H1 (cell line): ENCODE results near the gene TBX4. TPM values are rescaled to one million over a fixed set of nuclear protein-coding genes. Genes with fewer than 3 reads are reported as not detected.

Experiments
- CTCF ChIA-PET: fragments of 300-600 bp; sonication (Branson Sonifier 250); formaldehyde crosslinking; loops from one replicate; lab custom pipeline; 2021; ENCODE audit not compliant: partially characterized antibody; lab: Charles Lee
- POLR2A ChIA-PET: fragments of 300-600 bp; sonication (Branson Sonifier 250); formaldehyde crosslinking; loops from one replicate; lab custom pipeline; 2021; ENCODE audit warnings: inconsistent platforms; ENCODE audit not compliant: partially characterized antibody; lab: Charles Lee
- DNase-seq, 2 experiments: peaks; one replicate each; pipeline versions ENCODE4 v3.0.0 to v3.0.0-alpha.2; 2010 to 2022; ENCODE audit warnings: low spot score in 2 of 2, low read depth in 1 of 2, mixed read lengths in 1 of 2
- FAIRE-seq: peaks from 2 replicates; lab custom pipeline; 2011; peaks lifted over from hg19 to GRCh38; lab: Jason Lieb, UNC
- H2AFZ ChIP-seq: 2 replicates; pipeline ENCODE4 v1.8.1; 2012; ENCODE audit warnings: low read length, inconsistent platforms
- H2AK5ac ChIP-seq: 2 replicates; pipeline ENCODE4 v1.6.1; 2013; ENCODE audit warnings: low read depth, low read length
- H2BK120ac ChIP-seq: replicated peaks from 2 replicates; pipeline ENCODE3; 2013; ENCODE audit warnings: low read depth, low read length, inconsistent platforms
- H2BK12ac ChIP-seq: 2 replicates; pipeline ENCODE4 v1.6.1; 2013; ENCODE audit warnings: low read depth, low read length
- H2BK15ac ChIP-seq: 2 replicates; pipeline ENCODE4 v1.6.1; 2013; ENCODE audit warnings: low read length
- H2BK20ac ChIP-seq: 2 replicates; pipeline ENCODE4 v1.6.1; 2013; ENCODE audit warnings: low read length
- H2BK5ac ChIP-seq: 2 replicates; pipeline ENCODE4 v1.6.1; 2013; ENCODE audit warnings: low read depth, low read length
- H3K14ac ChIP-seq: 2 replicates; pipeline ENCODE4 v1.6.1; 2013; ENCODE audit warnings: inconsistent platforms; ENCODE audit not compliant: insufficient read length
- H3K18ac ChIP-seq: 2 replicates; pipeline ENCODE4 v1.6.1; 2013; ENCODE audit warnings: low read length; ENCODE audit errors: extremely low read depth
- H3K23ac ChIP-seq: 2 replicates; pipeline ENCODE4 v1.6.1; 2013; ENCODE audit warnings: inconsistent platforms; ENCODE audit not compliant: insufficient read length
- H3K23me2 ChIP-seq: 2 replicates; pipeline ENCODE4 v1.6.1; 2013; ENCODE audit warnings: low read depth, low read length
- H3K27ac ChIP-seq: 2 replicates; pipeline ENCODE4 v1.6.1; 2011; ENCODE audit warnings: low read depth, low read length, inconsistent platforms
- H3K27me3 ChIP-seq, 4 experiments: replicated peaks in 1 of 4; 1 replicate in 1 of 4; 2 replicates in 3 of 4; pipeline versions ENCODE4 v1.6.1 to v1.8.1; 2011 to 2013; ENCODE audit warnings: low read length in 3 of 4, mild to moderate bottlenecking in 3 of 4, inconsistent platforms in 2 of 4, mixed read lengths in 2 of 4, moderate library complexity in 1 of 4; ENCODE audit not compliant: control insufficient read depth in 3 of 4, insufficient read depth in 3 of 4; ENCODE audit errors: extremely low read depth in 1 of 4
- H3K36me3 ChIP-seq, 4 experiments: 2 replicates each; pipeline versions ENCODE4 v1.6.1 to v1.8.1; 2011 to 2013; ENCODE audit warnings: mild to moderate bottlenecking in 4 of 4, low read length in 3 of 4, moderate library complexity in 2 of 4, control low read depth in 1 of 4, inconsistent platforms in 1 of 4; ENCODE audit not compliant: insufficient read depth in 4 of 4, control insufficient read depth in 2 of 4
- H3K4ac ChIP-seq: replicated peaks from 2 replicates; pipeline ENCODE3; 2013; ENCODE audit warnings: low read length, low read depth, mixed read lengths, inconsistent platforms; ENCODE audit not compliant: insufficient read length
- H3K4me1 ChIP-seq, 4 experiments: replicated peaks in 1 of 4; 1 replicate in 1 of 4; 2 replicates in 3 of 4; pipeline versions ENCODE4 v1.6.1 to v1.8.1; 2011 to 2013; ENCODE audit warnings: low read length in 3 of 4, inconsistent platforms in 2 of 4, mixed read lengths in 1 of 4; ENCODE audit not compliant: insufficient read depth in 4 of 4, control insufficient read depth in 3 of 4
- H3K4me2 ChIP-seq, 2 experiments: 2 replicates each; pipeline versions ENCODE4 v1.6.1 to v1.8.1; 2011 to 2013; ENCODE audit warnings: low read depth in 2 of 2, low read length in 2 of 2, control low read depth in 1 of 2, inconsistent platforms in 1 of 2, mild to moderate bottlenecking in 1 of 2; ENCODE audit not compliant: insufficient read depth in 1 of 2
- H3K4me3 ChIP-seq, 4 experiments: fragments of 200-600, 300-600 bp in 1 of 4; sonication (generic), shearing (Covaris generic), sonication (Bioruptor Twin) in 1 of 4; 2 replicates each; pipeline versions ENCODE4 v1.5.1 to v1.8.1; 2011 to 2016; ENCODE audit warnings: low read length in 4 of 4, low read depth in 3 of 4, control low read depth in 2 of 4, inconsistent platforms in 2 of 4, mild to moderate bottlenecking in 2 of 4, mixed read lengths in 1 of 4, moderate library complexity in 1 of 4; ENCODE audit not compliant: insufficient read depth in 2 of 4; ENCODE audit errors: extremely low read depth in 1 of 4
- H3K56ac ChIP-seq: replicated peaks from 2 replicates; pipeline ENCODE3; 2013; ENCODE audit warnings: low read depth, mild to moderate bottlenecking, mixed read lengths, low read length, inconsistent platforms; ENCODE audit not compliant: insufficient read length
- H3K79me1 ChIP-seq: 2 replicates; pipeline ENCODE4 v1.6.1; 2013; ENCODE audit warnings: low read depth, low read length, control low read depth
- H3K79me2 ChIP-seq, 2 experiments: 2 replicates each; pipeline versions ENCODE4 v1.6.1 to v1.8.1; 2012 to 2013; ENCODE audit warnings: low read length in 2 of 2, mild to moderate bottlenecking in 2 of 2, inconsistent platforms in 1 of 2; ENCODE audit not compliant: insufficient read depth in 2 of 2, control insufficient read depth in 1 of 2
- H3K9ac ChIP-seq, 4 experiments: replicated peaks in 1 of 4; 1 replicate in 1 of 4; 2 replicates in 3 of 4; pipeline versions ENCODE4 v1.6.1 to v1.8.1; 2011 to 2013; ENCODE audit warnings: low read depth in 3 of 4, low read length in 3 of 4, control low read depth in 2 of 4, mild to moderate bottlenecking in 2 of 4, moderate library complexity in 2 of 4, inconsistent platforms in 1 of 4; ENCODE audit errors: extremely low read depth in 1 of 4
- H3K9me3 ChIP-seq, 2 experiments: 2 replicates each; pipeline versions ENCODE4 v1.6.1 to v1.8.1; 2012 to 2013; ENCODE audit warnings: mild to moderate bottlenecking in 2 of 2, moderate library complexity in 2 of 2, control low read depth in 1 of 2, inconsistent platforms in 1 of 2, low read depth in 1 of 2, low read length in 1 of 2, mixed read lengths in 1 of 2; ENCODE audit not compliant: insufficient read depth in 2 of 2
- H4K20me1 ChIP-seq, 2 experiments: replicated peaks in 1 of 2; 2 replicates each; pipeline versions ENCODE3 to v1.8.1; 2011 to 2013; ENCODE audit warnings: inconsistent platforms in 2 of 2, low read length in 2 of 2, mild to moderate bottlenecking in 1 of 2; ENCODE audit not compliant: insufficient read depth in 2 of 2, control insufficient read depth in 1 of 2
- H4K5ac ChIP-seq: 2 replicates; pipeline ENCODE4 v1.6.1; 2013; ENCODE audit warnings: low read length, low read depth, mixed read lengths, inconsistent platforms; ENCODE audit not compliant: insufficient read length
- H4K8ac ChIP-seq: 2 replicates; pipeline ENCODE4 v1.8.0; 2013; ENCODE audit warnings: mild to moderate bottlenecking, moderate library complexity, low read length, inconsistent platforms; ENCODE audit not compliant: insufficient read depth; ENCODE audit errors: extremely low read depth
- H4K91ac ChIP-seq: replicated peaks from 2 replicates; pipeline ENCODE3; 2013; ENCODE audit warnings: low read length, mixed read lengths, inconsistent platforms; ENCODE audit not compliant: insufficient read length
- SAP30 ChIP-seq: fragments of 300-600 bp; sonication (generic); IDR thresholded peaks from 2 replicates; pipeline ENCODE4 v1.7.1; 2012; ENCODE audit warnings: low read length, moderate library complexity, mild to moderate bottlenecking, inconsistent platforms; ENCODE audit not compliant: insufficient read depth, insufficient replicate concordance
- SUZ12 ChIP-seq: fragments of 200-600 bp; sonication (generic); IDR thresholded peaks from 2 replicates; pipeline ENCODE4 v1.6.1; 2012; ENCODE audit warnings: mild to moderate bottlenecking, inconsistent platforms, low read length, moderate library complexity, mixed read lengths
- WGBS, 2 experiments: shearing (Covaris generic) in 1 of 2; methylation state at CpG; one replicate each; pipeline versions ENCODE4 v1.1.6 to v1.1.7; 2013 to 2015; ENCODE audit warnings: low lambda C conversion rate in 2 of 2, mixed read lengths in 2 of 2, inconsistent platforms in 1 of 2, low coverage in 1 of 2, missing lambda C conversion rate in 1 of 2; ENCODE audit not compliant: insufficient replicate concordance in 2 of 2, insufficient coverage in 1 of 2, insufficient read length in 1 of 2; ENCODE audit errors: extremely low coverage in 1 of 2, missing lambda C conversion rate in 1 of 2; 5-methylcytosine and 5-hydroxymethylcytosine counted together
- polyA plus RNA-seq, 7 experiments: library from polyadenylated mRNA; depleted of rRNA in 3 of 7; stranded (reverse) in 5 of 7; unstranded in 2 of 7; fragments of >200 nt in 5 of 7; fragments of 200-250 nt in 2 of 7; gene quantifications; 1 replicate in 5 of 7; 2 replicates in 1 of 7; 4 replicates in 1 of 7; pipeline versions ENCODE4 v1.2.1 to v1.2.3, GENCODE V29; 2011 to 2013; ENCODE audit warnings: missing spikeins in 2 of 7, mixed read lengths in 2 of 7
- total RNA-seq: library from RNA; stranded (reverse); fragmentation: NEBNext Ultra II Directional; extraction: Animal tissue kit (Norgen Biotek cat#: 25700); gene quantifications from 2 replicates; pipeline ENCODE4 v1.2.1, GENCODE V29; 2021

TBX4 gene
- total and polyA plus RNA-seq, 2 of the 8 experiments (the other 6 are each of a cell fraction or from before 2014, with no cell fraction given), result 0.02 TPM; not detected in 1

DNA sequence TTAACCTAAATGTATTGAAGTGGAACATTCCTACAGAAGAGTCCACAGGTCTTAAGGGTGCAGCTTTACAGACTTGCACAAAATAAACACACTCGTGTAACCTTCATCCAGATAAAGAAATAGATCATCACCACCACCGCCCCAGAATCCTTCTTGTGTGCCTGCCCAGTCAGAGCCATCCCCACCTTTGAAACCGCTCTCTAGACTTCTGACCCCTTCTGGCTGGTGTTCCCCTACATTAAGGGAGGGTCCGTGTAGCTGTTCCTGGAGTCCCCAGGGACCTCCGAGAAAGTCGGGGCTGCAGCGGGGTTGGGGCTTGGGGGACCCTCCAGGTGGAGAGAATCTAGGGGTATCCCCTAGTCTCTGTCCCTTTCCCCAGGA lies 9.4 kb downstream of the TBX4 start:
- Histone ChIP-seq H4K8ac (no peak overlapping the region), H2BK15ac (no peak overlapping the region), H2AFZ (no peak overlapping the region), H3K14ac (no peak overlapping the region), H3K4me3 (peak overlapping the region in 3 of 4 experiments; percentile 12 to 61 (median 21); a peak in 2 of 8 replicates), H3K18ac (no peak overlapping the region), H3K79me2 (no peaks in the 10 kb centered on the region), H3K23me2 (no peaks in the 10 kb centered on the region; the same call in 1 of the 2 replicates), H4K91ac (no peak overlapping the region), H3K27ac (no peak overlapping the region), H4K5ac (no peak overlapping the region), H2BK120ac (no peak overlapping the region), H3K9me3 (no peaks in the 10 kb centered on the region; a peak in 1 of 4 replicates), H2BK5ac (no peak overlapping the region), H3K56ac (no peak overlapping the region), H3K36me3 (peaks cover 0 to 7% (median 0%) of the 10 kb centered on the region in 4 experiments; a peak in 1 of 8 replicates), H3K79me1 (no peaks in the 10 kb centered on the region), H3K4ac (no peak overlapping the region), H2BK20ac (no peak overlapping the region), H4K20me1 (peaks cover 6 to 19% of the 10 kb centered on the region in 2 experiments), H2BK12ac (no peak overlapping the region), H3K9ac (no peak overlapping the region), H3K27me3 (peaks cover 75 to 100% (median 98%) of the 10 kb centered on the region in 4 experiments), H3K4me2 (peak overlapping the region; percentile 53 to 61), H3K4me1 (peaks cover 2 to 29% (median 10%) of the 10 kb centered on the region in 4 experiments; a peak in 6 of 7 replicates), H3K23ac (no peak overlapping the region), H2AK5ac (no peak overlapping the region)
- FAIRE-seq (no peak), DNase-seq (no peak)
- ChIA-PET POLR2A (interaction anchor here (1.6 kb wide), 1 partner anchor 53 kb away, joined by 6 read pairs; no protein-coding TSS in a partner anchor), CTCF (interaction anchor here (0.5 to 14.5 kb wide), 10 partner anchors 9 to 490 kb away, joined by 3 to 171 read pairs (median 6); partner anchors contain the start of gene TBX4)
- 5% methylated on average over 7 of the region's 7 CpGs; no CpG with 5 or more reads in 1 of the 2 experiments for WGBS, 2 experiments
- TF ChIP-seq SUZ12, result no peak
- TF ChIP-seq SAP30, result no peak
